Smooth muscle cell (in vitro differentiated cells): Measurements from ENCODE around the gene ZNF562. TPM values are rescaled to one million over a fixed set of nuclear protein-coding genes. Genes with fewer than 3 reads are reported as not detected.

Experiments used
- DNase-seq: peaks from one replicate; lab custom pipeline; 2025; ENCODE audit not compliant: unreplicated experiment; lab: John Stamatoyannopoulos, UW
- H2AFZ ChIP-seq: fragments of 200-600 bp; sonication (generic); 2 replicates; pipeline ENCODE4 v1.6.0; 2016; ENCODE audit warnings: antibody characterized with exemption, low read depth, mild to moderate bottlenecking
- H3F3A ChIP-seq: fragments of 200-600 bp; sonication (generic); 2 replicates; pipeline ENCODE4 v1.6.0; 2017; ENCODE audit warnings: antibody characterized with exemption, low read depth
- H3K27ac ChIP-seq: fragments of 200-600 bp; sonication (generic); 2 replicates; pipeline ENCODE4 v1.5.1; 2016; ENCODE audit warnings: low read depth, mild to moderate bottlenecking
- H3K27me3 ChIP-seq: fragments of 200-600 bp; sonication (generic); 2 replicates; pipeline ENCODE4 v1.6.1; 2016; ENCODE audit warnings: low read depth, mild to moderate bottlenecking
- H3K36me3 ChIP-seq: fragments of 200-600 bp; sonication (generic); 2 replicates; pipeline ENCODE4 v1.5.1; 2016; ENCODE audit warnings: low read depth
- H3K4me1 ChIP-seq: fragments of 200-600 bp; sonication (generic); 2 replicates; pipeline ENCODE4 v1.5.1; 2016; ENCODE audit warnings: low read depth
- H3K4me2 ChIP-seq: fragments of 200-600 bp; sonication (generic); 2 replicates; pipeline ENCODE4 v1.6.0; 2016; ENCODE audit warnings: mild to moderate bottlenecking
- H3K4me3 ChIP-seq: fragments of 200-600 bp; sonication (generic); 2 replicates; pipeline ENCODE4 v1.5.1; 2016; ENCODE audit warnings: mild to moderate bottlenecking
- H3K79me2 ChIP-seq: fragments of 200-600 bp; sonication (generic); 2 replicates; pipeline ENCODE4 v1.6.0; 2016; ENCODE audit warnings: low read depth, mild to moderate bottlenecking
- H3K9ac ChIP-seq: fragments of 200-600 bp; sonication (generic); 2 replicates; pipeline ENCODE4 v1.6.0; 2016; ENCODE audit warnings: low read depth
- H3K9me3 ChIP-seq: fragments of 200-600 bp; sonication (generic); replicated peaks from 2 replicates; pipeline ENCODE4 v1.5.1; 2016; ENCODE audit warnings: low read depth
- H4K20me1 ChIP-seq: fragments of 200-600 bp; sonication (generic); 2 replicates; pipeline ENCODE4 v1.6.0; 2016; ENCODE audit warnings: low read depth
- WGBS: methylation state at CpG from one replicate; pipeline ENCODE4 v1.1.7; 2016; ENCODE audit warnings: low lambda C conversion rate; 5-methylcytosine and 5-hydroxymethylcytosine counted together
- polyA plus RNA-seq: library from polyadenylated mRNA; unstranded; fragments of >200 nt; fragmentation: Nextera tagmentation; extraction: Ambion mirVana; gene quantifications from 2 replicates; pipeline ENCODE4 v1.2.1, GENCODE V29; 2016
- total RNA-seq: library from RNA; depleted of rRNA; stranded (reverse); fragments of >200 nt; gene quantifications from 2 replicates; pipeline ENCODE4 v1.2.3, GENCODE V29; 2014
- TF ChIP-seq, protein P1 (sequence below): fragments of 200-600 bp; sonication (generic); IDR thresholded peaks from 2 replicates; pipeline ENCODE4 v1.5.1; 2017; ENCODE audit warnings: borderline replicate concordance, mild to moderate bottlenecking, antibody characterized with exemption; ENCODE audit not compliant: insufficient read depth, poor library complexity, severe bottlenecking

The ZNF562 gene
- total RNA-seq, result 0.36 and 1.6 TPM in 2 replicates
- 0.20 and 0.86 TPM in 2 replicates for polyA plus RNA-seq

- Histone ChIP-seq H3K4me3 (no peak within 1 kb of the TSS), H3K27ac (no peak within 1 kb of the TSS), H3K79me2 (no peaks in the 10 kb centered on the region), H4K20me1 (no peaks in the 10 kb centered on the region), H2AFZ (no peak within 1 kb of the TSS), H3K4me1 (no peaks in the 10 kb centered on the region), H3K4me2 (no peak within 1 kb of the TSS), H3K9me3 (peaks cover 3% of the 10 kb centered on the region), H3K36me3 (no peaks in the 10 kb centered on the region), H3K27me3 (no peaks in the 10 kb centered on the region), H3K9ac (no peak within 1 kb of the TSS), H3F3A (no peaks in the 10 kb centered on the region)
- TF ChIP-seq, protein P1, sequence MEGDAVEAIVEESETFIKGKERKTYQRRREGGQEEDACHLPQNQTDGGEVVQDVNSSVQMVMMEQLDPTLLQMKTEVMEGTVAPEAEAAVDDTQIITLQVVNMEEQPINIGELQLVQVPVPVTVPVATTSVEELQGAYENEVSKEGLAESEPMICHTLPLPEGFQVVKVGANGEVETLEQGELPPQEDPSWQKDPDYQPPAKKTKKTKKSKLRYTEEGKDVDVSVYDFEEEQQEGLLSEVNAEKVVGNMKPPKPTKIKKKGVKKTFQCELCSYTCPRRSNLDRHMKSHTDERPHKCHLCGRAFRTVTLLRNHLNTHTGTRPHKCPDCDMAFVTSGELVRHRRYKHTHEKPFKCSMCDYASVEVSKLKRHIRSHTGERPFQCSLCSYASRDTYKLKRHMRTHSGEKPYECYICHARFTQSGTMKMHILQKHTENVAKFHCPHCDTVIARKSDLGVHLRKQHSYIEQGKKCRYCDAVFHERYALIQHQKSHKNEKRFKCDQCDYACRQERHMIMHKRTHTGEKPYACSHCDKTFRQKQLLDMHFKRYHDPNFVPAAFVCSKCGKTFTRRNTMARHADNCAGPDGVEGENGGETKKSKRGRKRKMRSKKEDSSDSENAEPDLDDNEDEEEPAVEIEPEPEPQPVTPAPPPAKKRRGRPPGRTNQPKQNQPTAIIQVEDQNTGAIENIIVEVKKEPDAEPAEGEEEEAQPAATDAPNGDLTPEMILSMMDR, result no peak
- no peak for DNase-seq
- WGBS, result 92% methylated on average over 42 of the region's 42 CpGs
Measured at GRCh38 chr19:9674663-9675357, at the start of gene ZNF562. Gene ZNF562 (minus strand): TSS chr19:9675100. CDS start chr19:9660744, 14,356 bp downstream.

DNA sequence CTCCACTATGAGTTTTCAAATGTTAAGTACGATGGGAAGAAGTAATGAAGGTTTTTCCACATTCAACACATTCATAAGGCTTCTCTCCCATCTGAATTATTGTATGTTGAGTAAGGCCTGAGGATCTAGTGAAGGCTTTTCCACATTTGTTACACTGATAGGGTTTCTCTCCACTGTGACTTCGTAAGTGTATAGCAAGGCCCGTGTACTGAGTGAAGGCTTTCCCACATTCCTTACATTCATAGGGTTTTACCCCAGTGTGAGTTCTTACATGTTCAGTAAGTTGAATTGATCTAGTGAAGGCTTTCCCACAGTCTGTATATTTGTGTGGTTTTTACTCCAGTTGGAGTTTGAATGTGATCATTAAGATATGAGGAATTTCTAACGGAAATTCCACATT is 49.3 kb upstream of the ZNF562 start:
- H3K27ac ChIP-seq, result no peak overlapping the region
- H3K4me3 ChIP-seq, result no peak overlapping the region
- H4K20me1 ChIP-seq, result no peaks in the 10 kb centered on the region
- H3K79me2 ChIP-seq, result no peaks in the 10 kb centered on the region
- no peaks in the 10 kb centered on the region for H3K27me3 ChIP-seq
- H3K4me2 ChIP-seq, result no peak overlapping the region
- WGBS, result 76% methylated on average over 4 of the region's 4 CpGs
- H3K9me3 ChIP-seq, result peaks cover 4% of the 10 kb centered on the region
- H2AFZ ChIP-seq, result no peak overlapping the region
- H3K4me1 ChIP-seq, result peaks cover 10% of the 10 kb centered on the region
- TF ChIP-seq, protein P1, result no peak
- no peak overlapping the region for H3K9ac ChIP-seq
- no peaks in the 10 kb centered on the region for H3K36me3 ChIP-seq
- no peaks in the 10 kb centered on the region for H3F3A ChIP-seq
- no peak for DNase-seq

GRCh38 chr19:9721861-9722260 is 47.0 kb upstream of the ZNF562 start:
- Histone ChIP-seq H3K27me3 (no peaks in the 10 kb centered on the region), H2AFZ (no peak overlapping the region), H3K79me2 (no peaks in the 10 kb centered on the region), H3K4me1 (peaks cover 10% of the 10 kb centered on the region), H4K20me1 (no peaks in the 10 kb centered on the region), H3K36me3 (no peaks in the 10 kb centered on the region), H3F3A (no peaks in the 10 kb centered on the region), H3K4me2 (no peak overlapping the region), H3K27ac (no peak overlapping the region), H3K9ac (no peak overlapping the region), H3K9me3 (peaks cover 4% of the 10 kb centered on the region), H3K4me3 (no peak overlapping the region)
- WGBS, result 69% methylated on average over 6 of the region's 6 CpGs
- no peak for DNase-seq
- TF ChIP-seq, protein P1, result no peak

DNA sequence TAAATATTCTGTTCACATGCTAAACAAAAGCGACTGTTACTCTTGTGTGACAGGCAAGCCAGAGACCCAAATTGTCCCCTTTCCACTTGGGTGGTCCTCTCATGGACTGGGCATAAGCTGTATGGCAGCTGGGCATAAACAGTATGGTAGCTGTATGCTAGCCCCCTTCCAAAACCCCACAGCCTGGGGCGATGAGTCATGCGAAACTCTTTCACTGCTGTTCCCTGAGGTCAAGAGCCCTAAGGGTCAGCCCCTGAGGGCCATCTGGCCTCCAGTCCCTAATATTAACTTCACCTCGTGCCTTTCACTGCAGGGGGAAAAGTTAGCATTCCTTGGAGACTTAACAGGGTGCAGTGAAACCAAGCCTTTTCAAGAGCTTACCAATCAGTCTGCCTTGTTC is 45.6 kb upstream of the ZNF562 start:
- Histone ChIP-seq H3K27me3 (no peaks in the 10 kb centered on the region), H3K4me1 (peaks cover 10% of the 10 kb centered on the region), H4K20me1 (no peaks in the 10 kb centered on the region), H2AFZ (no peak overlapping the region), H3K4me3 (no peak overlapping the region), H3K79me2 (no peaks in the 10 kb centered on the region), H3K27ac (no peak overlapping the region), H3K9ac (no peak overlapping the region), H3F3A (no peaks in the 10 kb centered on the region), H3K4me2 (no peak overlapping the region), H3K36me3 (no peaks in the 10 kb centered on the region), H3K9me3 (peaks cover 4% of the 10 kb centered on the region)
- TF ChIP-seq, protein P1, result no peak
- WGBS, result 65% methylated on average over 4 of the region's 4 CpGs
- DNase-seq, result no peak
